NCI-H82 (cell line): ENCODE results near the gene ZSCAN23.
A peak's percentile ranks its signal among the peaks of the same experiment; 100 is the strongest.
"Not testable (repeated sequence)": the region's sequence is repeated elsewhere in the genome, so short reads cannot be mapped to it uniquely, and the experiment has no call there.

Experiments
- DNase-seq: peaks from one replicate; lab custom pipeline; 2025; lab: John Stamatoyannopoulos, UW

ZSCAN23 gene

DNA sequence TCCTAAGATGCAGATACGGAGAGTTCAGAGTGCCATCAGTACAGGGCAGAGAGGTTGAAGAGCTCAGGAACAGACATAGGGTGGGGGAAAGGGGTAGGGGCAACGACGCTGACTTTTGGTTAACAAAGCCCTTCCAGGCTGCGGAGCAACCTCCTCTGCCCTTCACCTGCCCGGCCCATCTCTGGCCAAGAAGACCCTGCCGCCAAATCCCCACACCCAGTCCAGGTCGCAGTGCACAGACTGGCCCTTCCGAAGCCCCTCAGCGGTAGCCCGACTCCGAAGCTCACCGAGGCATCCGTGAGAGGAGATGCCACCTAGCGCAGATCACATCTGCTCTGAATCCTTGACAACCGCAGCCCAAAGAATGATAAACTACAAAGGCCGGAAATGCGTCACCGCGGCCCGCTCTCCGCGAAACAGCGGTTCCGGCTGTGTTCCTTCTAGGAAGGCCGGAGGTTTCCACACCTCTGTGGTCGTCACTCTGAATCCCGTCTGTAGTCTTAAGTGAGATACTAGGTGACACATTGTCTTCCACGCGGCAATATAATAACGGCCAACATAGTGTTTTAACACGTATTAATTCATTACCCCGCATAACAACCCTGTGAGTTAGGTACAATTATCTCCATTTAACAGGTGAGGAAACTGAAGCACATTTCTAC is at the start of gene ZSCAN23:
Gene ZSCAN23, minus strand, starts transcription at position 380 of the 662 bp plus-strand sequence. CDS start 7,225 bp downstream, outside the sequence.
- peak; percentile 97 for DNase-seq

DNA sequence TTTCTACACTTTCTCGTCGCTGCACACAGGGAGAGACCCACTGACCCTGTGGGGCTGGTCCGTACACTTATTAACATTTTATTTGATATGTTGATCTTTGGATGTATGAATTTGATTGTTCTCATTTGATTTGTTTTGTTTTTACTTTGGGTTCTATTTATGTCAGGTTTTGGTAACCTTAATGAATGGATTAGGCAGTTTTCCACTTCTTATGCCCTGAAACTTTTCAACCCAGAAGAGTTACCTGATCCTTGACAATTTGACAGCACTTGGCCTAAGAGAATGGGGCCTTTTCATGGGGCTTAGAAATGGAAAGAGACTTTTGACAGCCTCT is 48.7 kb upstream of the ZSCAN23 start:
- DNase-seq = no peak

DNA sequence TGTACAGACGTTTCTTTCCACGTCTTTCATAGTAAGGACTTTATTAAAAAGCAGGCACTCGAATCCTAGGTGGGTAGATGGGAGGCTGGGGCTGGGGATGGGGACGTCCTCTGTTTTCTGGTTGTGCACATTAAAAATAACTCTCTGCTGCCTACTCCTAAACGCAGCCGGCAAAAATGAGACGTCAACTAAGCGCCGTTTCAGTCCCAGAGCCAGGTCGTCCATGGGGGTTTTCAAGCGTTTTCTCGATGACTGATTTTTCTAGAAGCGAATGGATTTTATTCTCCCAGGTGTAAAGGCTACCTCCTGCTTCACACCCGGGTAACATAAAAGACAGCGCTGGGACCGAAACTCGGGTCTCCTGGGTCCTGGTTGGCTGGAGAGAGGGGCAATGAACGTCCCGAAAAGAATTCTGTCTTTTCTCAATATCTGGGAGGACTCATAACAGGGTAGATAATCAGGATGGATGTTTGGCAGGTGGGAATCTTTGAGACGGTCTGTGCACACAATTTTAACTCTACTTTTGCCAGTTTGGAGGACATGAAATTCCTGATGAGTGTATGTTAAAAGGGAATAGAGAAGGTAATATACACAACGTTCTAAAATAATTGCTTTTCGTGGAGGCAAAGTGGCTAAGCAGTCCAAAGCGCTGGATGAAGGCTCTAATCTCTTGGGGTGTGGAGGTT is 47.1 kb upstream of the ZSCAN23 start:
- no peak for DNase-seq

DNA sequence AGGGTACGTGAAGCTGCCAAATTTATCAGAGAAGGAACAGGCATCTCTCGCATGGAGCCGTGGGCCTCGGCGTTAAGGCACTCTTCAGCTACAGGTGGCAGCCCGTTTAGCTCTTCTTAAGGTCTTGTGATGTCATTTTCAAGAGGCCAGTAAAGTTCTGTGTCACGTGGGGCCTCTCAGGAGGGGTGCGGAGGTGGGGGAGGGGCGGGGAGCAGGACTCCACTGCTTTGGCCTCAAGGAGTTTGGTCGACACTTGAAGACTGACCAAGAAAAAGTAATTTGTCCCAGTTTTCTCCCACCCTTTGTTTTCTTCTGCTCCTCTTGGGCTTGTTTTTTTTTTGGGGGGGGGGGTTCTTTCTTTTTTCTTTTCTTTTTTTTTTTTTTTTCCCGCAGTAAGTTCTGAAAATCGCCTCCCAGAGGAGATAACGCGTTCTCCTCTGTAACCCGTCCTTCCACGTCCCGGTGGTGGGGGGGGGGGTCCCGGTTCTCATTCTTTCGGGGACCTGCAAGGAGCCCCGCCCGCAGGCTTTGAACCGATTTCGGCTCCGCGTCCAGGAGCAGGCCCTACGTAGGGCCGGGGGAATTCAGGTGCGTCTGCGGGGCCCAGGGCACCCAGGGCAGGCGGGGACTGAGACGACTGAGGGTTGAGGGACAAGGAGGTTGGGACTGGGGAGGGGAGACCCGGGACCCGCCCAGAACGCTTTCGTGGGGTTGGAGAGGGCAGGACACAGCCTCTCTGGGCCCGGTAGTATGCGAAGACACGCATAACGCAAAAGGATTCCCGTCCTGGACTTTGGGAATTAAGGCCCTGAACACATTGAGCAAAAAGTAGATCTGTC is 46.3 kb upstream of the ZSCAN23 start:
- peak; percentile 20 for DNase-seq

DNA sequence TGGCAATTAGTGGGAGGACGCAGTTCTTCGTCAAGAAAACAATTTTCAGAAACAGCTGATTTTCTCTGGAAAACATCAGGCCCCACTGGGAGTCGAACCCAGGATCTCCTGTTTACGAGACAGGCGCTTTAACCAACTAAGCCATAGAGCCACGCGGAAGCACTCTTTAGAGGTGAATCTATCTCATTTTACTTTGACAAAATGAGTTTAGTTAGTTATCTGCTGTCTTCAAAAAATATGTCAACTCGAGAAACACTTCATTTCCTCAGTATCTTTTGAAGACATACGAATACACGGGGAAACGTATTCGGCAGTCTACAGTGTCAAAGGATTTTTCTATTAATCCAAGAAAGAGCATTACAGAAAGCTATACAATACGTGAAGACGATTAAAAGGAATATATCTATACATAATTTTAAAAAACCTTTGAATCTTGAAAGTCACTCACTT is 45.6 kb upstream of the ZSCAN23 start:
- DNase-seq = peak; percentile 37

DNA sequence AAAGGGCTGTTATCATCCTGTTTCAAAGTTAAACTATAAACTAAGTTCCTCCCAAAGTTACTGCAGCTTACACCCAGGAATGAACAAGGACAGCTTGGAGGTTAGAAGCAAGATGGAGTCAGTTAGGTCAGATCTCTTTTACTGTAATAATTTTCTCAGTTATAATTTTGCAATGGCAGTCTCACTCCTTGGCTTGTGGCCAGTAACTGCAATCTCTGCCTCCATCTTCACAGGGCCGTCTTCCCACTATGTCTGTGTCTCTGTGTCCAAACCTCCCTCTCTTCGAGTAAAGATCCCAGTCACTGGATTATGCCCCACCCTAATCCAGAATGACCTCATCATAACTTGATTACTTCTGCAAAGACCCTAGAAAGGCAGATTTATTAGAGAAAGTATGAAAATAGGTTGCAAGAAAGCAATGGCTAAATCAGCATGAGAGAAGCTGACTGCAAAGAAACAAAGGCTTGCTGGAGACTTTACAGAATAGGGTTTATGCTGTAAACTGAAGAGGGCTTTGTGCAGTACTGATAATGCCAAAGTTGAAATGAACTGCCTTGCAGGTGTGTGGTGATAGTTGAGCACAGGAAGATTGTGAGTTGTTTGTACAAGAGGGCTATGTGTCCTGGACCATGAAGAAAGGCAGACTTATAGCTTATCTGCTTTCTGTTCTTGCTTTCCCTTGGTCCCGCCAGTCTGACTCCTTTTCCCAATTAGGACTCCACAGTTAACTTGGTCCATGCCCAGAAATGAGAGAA is 43.9 kb upstream of the ZSCAN23 start:
- no peak for DNase-seq

DNA sequence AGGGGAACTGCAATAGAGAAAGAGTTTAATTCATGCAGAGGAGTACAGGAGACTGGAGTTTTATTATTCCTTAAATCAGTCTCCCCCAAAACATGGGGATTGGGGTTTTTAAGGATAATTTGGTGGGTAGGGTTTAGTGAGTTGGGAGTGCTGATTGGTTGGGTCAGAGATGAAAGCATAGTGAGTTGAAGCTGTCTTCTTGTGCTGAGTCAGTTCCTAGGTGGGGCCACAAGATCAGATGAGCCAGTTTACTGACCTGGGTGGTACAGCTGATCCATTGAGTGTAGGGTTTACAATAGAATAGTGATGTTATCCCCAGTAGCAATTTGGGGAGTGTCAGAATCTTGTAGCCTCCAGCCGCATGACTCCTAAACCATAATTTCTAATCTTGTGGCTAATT is 43.2 kb upstream of the ZSCAN23 start:
- no peak for DNase-seq

DNA sequence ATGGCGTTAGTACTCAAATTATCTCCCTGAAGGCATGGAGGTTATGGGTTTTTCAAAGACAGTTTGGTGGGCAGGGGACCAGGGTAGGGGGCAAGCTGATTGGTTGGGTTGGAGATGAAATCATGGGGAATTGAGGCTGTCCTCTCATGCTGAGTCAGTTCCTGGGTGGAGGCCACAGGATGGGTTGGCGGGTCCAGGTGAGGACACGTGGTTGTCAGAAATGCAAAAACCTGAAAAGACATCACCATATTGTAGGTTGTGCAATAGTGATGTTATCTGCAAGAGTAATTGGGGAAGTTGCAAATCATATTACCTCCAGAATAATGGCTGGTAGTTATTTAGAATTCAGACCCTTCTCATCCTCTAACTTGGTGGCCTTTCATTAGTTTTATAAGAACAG is 42.2 kb upstream of the ZSCAN23 start:
- DNase-seq = no peak

DNA sequence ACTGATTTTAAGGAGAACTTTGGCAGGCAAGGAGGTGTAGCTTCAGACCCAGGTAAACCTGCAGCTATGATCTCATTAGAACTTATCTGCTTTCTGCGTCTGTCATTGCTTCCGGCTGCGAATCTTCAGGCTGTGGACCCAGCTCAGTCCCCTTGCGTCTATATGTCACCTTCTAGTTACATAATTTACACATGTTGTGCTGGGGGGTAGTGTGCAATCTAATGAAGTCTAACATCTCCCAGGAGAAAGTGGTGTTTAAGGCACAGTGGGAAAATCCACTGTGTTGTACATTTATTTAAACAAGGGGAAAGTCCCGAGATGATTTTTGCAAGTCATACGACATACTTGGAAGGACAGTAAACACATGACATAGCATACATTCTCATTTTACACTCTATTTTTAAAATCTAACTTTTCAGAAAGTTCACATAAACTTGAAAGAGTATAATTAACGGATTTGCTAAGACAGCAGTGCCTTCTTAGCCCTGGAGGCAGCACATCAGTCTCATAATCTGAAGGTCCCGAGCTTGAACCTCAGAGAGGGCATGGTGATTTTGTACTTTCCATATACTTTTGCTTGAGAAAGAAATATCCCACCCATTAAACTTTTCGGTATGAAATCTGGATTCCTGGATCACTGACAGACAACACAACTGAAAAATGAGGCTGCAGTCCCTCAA is 37.1 kb upstream of the ZSCAN23 start:
- DNase-seq = peak; percentile 22

DNA sequence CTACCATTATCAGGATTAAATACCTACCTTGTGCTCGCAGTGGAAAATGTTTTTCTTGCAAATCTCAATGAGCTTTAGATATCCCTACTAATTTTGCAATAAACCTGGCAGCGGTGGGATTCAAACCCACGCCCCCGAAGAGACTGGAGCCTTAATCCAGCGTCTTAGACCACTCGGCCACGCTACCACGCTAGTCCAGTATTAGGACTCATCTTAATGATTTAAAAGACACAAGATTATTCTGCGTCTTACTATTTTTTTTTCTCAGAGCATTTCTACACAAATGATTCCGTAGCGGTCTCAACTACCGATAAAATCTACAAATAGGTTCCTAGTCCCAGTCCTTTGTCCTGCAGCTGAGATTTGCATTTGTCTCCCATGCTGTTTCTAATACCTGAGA is 35.2 kb upstream of the ZSCAN23 start:
- DNase-seq = peak; percentile 62

DNA sequence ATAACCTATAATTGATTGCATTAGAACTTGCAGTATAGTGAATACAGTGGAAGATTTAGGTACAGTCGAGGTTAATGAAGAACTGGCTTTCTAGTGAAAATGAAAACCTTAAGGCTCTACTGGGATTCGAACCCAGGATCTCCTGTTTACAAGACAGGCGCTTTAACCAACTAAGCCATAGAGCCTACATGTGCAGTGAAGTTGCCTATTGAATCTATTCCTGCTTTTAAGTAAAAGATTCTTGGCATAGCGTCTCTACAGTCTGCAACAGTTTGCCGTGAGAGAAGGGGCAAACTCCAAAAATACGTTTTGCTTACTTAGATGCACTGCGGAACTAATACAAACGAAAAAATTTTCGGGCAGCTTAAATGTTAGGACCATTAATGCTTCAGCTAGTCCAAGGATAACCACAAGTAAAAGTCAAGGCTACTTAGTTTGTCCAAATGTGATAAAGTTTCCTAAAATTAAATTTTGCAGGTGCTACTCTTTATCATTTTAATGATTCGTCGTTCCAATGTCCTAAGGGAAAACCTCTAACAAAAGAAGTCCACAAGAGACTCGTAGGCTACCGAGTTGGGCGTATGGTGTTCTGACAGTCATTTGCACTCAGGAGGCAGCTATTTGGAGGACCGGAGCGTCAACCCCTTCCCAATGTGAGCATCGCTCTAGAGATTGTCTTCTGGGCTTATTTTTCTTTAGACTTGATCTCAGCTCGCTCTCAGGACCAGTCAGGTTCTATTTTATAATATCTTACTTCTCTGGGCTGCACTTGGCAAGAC is 31.3 kb upstream of the ZSCAN23 start:
- DNase-seq = peak; percentile 80

DNA sequence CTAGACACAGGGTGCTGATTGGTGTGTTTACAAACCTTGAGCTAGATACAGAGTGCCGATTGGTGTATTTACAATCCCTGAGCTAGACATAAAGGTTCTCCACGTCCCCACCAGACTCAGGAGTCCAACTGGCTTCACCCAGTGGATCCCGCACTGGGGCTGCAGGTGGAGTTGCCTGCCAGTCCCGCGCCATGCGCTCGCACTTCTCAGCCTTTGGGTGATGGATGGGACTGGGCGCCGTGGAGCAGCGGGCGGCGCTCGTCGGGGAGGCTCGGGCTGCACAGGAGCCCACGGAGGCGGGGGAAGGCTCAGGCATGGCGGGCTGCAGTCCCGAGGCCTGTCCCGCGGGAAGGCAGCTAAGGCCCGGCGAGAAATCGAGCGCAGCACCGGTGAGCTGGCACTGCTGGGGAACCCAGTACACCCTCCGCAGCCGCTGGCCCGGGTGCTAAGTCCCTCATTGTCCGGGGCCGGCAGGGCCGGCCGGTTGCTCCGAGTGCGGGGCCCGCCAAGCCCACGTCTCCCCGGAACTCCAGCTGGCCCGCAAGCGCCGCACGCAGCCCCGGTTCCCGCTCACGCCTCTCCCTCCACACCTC is 26.0 kb upstream of the ZSCAN23 start:
- not testable (repeated sequence) for DNase-seq

DNA sequence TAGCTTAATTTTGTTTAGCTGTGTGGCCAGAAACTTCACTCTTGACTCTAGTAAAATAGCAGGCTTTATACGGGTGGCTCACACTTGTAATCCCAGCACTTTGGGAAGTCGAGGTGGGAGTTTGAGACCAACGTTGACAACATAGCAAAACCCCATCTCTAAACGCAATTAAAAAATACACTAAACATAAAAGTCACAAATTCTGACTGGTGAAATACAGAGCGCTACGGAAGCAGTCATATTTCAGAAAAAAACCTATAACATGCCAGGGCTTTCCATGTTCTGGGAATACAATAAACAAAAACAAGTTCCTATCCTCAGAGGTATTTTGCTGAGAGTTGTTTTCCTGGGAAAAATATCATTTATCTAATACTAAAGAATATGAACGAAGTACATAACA is 24.8 kb upstream of the ZSCAN23 start:
- DNase-seq = no peak

DNA sequence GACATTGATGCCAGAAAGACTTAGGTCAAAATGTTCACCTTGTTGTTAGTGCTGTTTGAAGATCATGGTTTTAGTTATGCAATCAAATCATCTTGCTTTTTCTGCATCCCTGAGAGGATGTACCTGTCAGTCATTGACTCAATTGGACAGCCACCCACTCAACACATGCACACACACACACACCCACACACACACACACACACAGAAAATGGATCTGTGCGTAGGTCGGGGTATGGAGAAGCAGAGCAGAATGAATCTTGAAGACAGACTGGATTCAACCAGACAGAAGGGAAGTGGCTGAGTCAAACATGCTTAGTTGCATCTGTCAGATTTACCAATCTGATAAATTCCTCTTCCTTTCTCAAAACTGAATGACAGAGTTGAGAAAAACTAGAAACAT is 19.1 kb upstream of the ZSCAN23 start:
- peak; percentile 33 for DNase-seq

DNA sequence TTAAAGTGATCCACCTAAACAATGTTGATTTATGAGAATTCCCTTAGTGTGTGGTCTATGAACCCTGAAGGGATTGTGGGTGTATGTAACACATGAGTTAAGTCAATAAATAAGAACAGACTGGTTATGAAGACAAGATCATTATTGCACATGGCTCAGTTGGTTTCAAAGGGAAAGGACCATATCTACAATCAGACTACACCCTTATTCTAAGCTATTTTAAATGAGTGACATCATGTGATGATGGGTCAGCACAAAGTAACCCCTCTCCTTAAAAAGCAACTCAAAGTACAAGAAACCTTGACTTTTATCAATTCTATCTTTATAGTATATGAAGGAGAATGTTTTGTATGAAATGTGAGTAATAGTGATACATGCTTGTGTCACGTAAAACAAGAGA is 15.3 kb upstream of the ZSCAN23 start:
- DNase-seq = no peak

DNA sequence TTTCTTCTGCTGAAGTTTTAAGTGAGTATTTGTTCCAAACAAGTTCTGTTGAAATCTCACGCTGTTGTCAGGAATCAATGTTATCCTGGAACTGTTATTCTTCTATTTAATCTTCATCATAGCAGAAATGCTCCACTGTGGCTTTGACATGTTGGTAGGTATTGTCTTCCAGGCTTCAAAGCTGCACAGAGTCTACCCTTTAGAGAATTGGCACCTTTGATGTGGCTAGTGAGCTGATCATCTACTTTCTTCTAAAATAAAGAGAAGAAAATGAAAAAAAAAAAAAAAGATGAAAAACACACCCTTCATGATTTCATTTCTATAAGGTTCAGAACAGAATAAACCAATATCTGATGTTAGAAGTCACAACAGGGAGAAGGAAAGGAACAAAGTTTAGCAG is 5.8 kb upstream of the ZSCAN23 start:
- no peak for DNase-seq

DNA sequence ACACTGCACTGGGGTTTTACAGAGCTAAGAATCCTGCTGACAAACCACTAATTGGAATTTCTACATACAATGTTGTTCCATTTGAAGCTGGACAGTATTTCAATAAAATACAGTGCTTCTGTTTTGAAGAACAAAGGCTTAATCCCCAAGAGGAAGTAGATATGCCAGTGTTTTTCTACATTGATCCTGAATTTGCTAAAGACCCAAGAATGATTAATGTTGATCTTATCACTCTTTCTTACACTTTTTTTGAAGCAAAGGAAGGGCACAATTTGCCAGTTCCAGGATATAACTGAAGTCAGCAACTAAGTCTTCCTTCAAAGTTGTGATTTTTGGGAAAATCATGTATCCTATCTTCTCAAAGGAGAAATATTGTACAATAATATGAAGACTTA is 4.2 kb upstream of the ZSCAN23 start:
- not testable (repeated sequence) for DNase-seq

DNA sequence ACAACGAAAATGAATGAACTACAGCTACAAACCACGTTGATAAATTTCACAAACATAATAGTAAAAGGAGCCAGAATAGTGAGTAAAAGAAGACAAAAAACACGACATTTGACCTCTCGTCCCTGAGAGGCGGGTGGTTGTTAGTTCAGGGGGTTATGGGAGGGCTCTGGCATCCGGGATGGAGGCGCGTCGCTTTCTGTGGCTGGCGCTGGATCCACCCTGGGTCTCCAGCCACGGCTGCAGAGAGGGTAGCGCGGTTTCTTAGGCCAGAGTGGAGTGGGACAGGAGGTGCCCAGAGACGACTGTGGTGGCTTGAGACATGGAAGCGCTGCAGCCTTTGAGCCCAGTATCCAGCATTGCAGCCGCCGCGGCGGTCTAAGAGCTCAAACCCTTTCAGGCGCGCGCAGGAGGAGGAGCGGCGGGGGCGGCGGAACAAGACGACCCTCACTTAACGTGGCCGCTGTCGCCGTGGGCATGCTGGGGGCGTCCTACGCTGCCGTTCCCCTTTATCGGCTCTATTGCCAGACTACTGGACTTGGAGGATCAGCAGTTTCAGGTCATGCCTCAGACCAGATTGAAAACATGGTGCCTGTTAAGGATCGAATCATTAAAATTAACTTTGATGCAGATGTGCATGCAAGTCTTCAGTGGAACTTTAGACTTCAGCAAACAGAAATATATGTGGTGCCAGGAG is 3.7 kb upstream of the ZSCAN23 start:
- DNase-seq = peak; percentile 30

DNA sequence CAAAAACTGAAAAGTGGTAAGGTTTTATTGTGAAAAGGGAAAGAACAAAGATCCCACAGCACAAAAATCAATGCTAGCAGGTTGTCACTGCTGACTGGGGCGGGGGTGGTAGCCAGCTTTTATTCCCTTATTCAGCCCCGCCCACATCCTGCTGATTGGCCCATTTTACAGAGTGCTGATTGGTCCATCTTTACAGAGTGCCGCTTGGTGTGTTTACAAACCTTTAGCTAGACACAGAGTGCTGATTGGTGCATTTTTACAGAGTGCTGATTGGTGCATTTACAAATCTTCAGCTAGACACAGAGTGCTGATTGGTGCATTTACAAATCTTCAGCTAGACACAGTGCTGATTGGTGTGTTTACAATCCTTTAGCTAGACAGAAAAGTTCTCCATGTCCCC is 1.5 kb upstream of the ZSCAN23 start:
- not testable (repeated sequence) for DNase-seq

DNA sequence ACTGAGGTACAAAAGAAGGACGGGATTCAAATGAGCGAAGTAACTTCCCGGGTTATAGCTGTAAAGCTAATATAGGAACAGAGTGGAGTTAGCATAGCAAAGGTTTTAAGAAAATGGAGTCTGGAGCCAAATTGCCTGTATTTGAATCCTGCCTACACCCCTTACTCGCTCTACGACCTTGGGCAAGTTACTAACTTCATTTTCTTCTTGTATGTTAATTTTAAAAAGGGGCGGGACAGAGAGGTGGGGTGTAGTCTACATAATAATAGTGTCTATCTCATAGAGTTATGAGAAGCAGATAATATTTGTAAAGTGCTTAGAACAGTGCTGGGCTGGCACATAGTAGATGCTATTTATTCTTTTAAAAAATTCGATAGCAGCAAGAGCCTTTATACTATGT is 705 bp downstream of the ZSCAN23 start:
- DNase-seq = no peak
